H1 (cell line): ENCODE measurements around the gene PRR35. TPM values are rescaled to one million over a fixed set of nuclear protein-coding genes. Genes with fewer than 3 reads are reported as not detected.

Experiments used
- CTCF ChIA-PET: fragments of 300-600 bp; sonication (Branson Sonifier 250); formaldehyde crosslinking; loops from one replicate; lab custom pipeline; 2021; ENCODE audit not compliant: partially characterized antibody; lab: Charles Lee
- POLR2A ChIA-PET: fragments of 300-600 bp; sonication (Branson Sonifier 250); formaldehyde crosslinking; loops from one replicate; lab custom pipeline; 2021; ENCODE audit warnings: inconsistent platforms; ENCODE audit not compliant: partially characterized antibody; lab: Charles Lee
- DNase-seq, 2 experiments: peaks; one replicate each; pipeline versions ENCODE4 v3.0.0 to v3.0.0-alpha.2; 2010 to 2022; ENCODE audit warnings: low spot score in 2 of 2, low read depth in 1 of 2, mixed read lengths in 1 of 2
- FAIRE-seq: peaks from 2 replicates; lab custom pipeline; 2011; peaks lifted over from hg19 to GRCh38; lab: Jason Lieb, UNC
- H2AFZ ChIP-seq: 2 replicates; pipeline ENCODE4 v1.8.1; 2012; ENCODE audit warnings: low read length, inconsistent platforms
- H2AK5ac ChIP-seq: 2 replicates; pipeline ENCODE4 v1.6.1; 2013; ENCODE audit warnings: low read depth, low read length
- H2BK120ac ChIP-seq: replicated peaks from 2 replicates; pipeline ENCODE3; 2013; ENCODE audit warnings: low read depth, low read length, inconsistent platforms
- H2BK12ac ChIP-seq: 2 replicates; pipeline ENCODE4 v1.6.1; 2013; ENCODE audit warnings: low read depth, low read length
- H2BK15ac ChIP-seq: 2 replicates; pipeline ENCODE4 v1.6.1; 2013; ENCODE audit warnings: low read length
- H2BK20ac ChIP-seq: 2 replicates; pipeline ENCODE4 v1.6.1; 2013; ENCODE audit warnings: low read length
- H2BK5ac ChIP-seq: 2 replicates; pipeline ENCODE4 v1.6.1; 2013; ENCODE audit warnings: low read depth, low read length
- H3K14ac ChIP-seq: 2 replicates; pipeline ENCODE4 v1.6.1; 2013; ENCODE audit warnings: inconsistent platforms; ENCODE audit not compliant: insufficient read length
- H3K18ac ChIP-seq: 2 replicates; pipeline ENCODE4 v1.6.1; 2013; ENCODE audit warnings: low read length; ENCODE audit errors: extremely low read depth
- H3K23ac ChIP-seq: 2 replicates; pipeline ENCODE4 v1.6.1; 2013; ENCODE audit warnings: inconsistent platforms; ENCODE audit not compliant: insufficient read length
- H3K23me2 ChIP-seq: 2 replicates; pipeline ENCODE4 v1.6.1; 2013; ENCODE audit warnings: low read depth, low read length
- H3K27ac ChIP-seq: 2 replicates; pipeline ENCODE4 v1.6.1; 2011; ENCODE audit warnings: low read depth, low read length, inconsistent platforms
- H3K27me3 ChIP-seq, 4 experiments: replicated peaks in 1 of 4; 1 replicate in 1 of 4; 2 replicates in 3 of 4; pipeline versions ENCODE4 v1.6.1 to v1.8.1; 2011 to 2013; ENCODE audit warnings: low read length in 3 of 4, mild to moderate bottlenecking in 3 of 4, inconsistent platforms in 2 of 4, mixed read lengths in 2 of 4, moderate library complexity in 1 of 4; ENCODE audit not compliant: control insufficient read depth in 3 of 4, insufficient read depth in 3 of 4; ENCODE audit errors: extremely low read depth in 1 of 4
- H3K36me3 ChIP-seq, 4 experiments: 2 replicates each; pipeline versions ENCODE4 v1.6.1 to v1.8.1; 2011 to 2013; ENCODE audit warnings: mild to moderate bottlenecking in 4 of 4, low read length in 3 of 4, moderate library complexity in 2 of 4, control low read depth in 1 of 4, inconsistent platforms in 1 of 4; ENCODE audit not compliant: insufficient read depth in 4 of 4, control insufficient read depth in 2 of 4
- H3K4ac ChIP-seq: replicated peaks from 2 replicates; pipeline ENCODE3; 2013; ENCODE audit warnings: low read length, low read depth, mixed read lengths, inconsistent platforms; ENCODE audit not compliant: insufficient read length
- H3K4me1 ChIP-seq, 4 experiments: replicated peaks in 1 of 4; 1 replicate in 1 of 4; 2 replicates in 3 of 4; pipeline versions ENCODE4 v1.6.1 to v1.8.1; 2011 to 2013; ENCODE audit warnings: low read length in 3 of 4, inconsistent platforms in 2 of 4, mixed read lengths in 1 of 4; ENCODE audit not compliant: insufficient read depth in 4 of 4, control insufficient read depth in 3 of 4
- H3K4me2 ChIP-seq, 2 experiments: 2 replicates each; pipeline versions ENCODE4 v1.6.1 to v1.8.1; 2011 to 2013; ENCODE audit warnings: low read depth in 2 of 2, low read length in 2 of 2, control low read depth in 1 of 2, inconsistent platforms in 1 of 2, mild to moderate bottlenecking in 1 of 2; ENCODE audit not compliant: insufficient read depth in 1 of 2
- H3K4me3 ChIP-seq, 4 experiments: fragments of 200-600, 300-600 bp in 1 of 4; sonication (generic), shearing (Covaris generic), sonication (Bioruptor Twin) in 1 of 4; 2 replicates each; pipeline versions ENCODE4 v1.5.1 to v1.8.1; 2011 to 2016; ENCODE audit warnings: low read length in 4 of 4, low read depth in 3 of 4, control low read depth in 2 of 4, inconsistent platforms in 2 of 4, mild to moderate bottlenecking in 2 of 4, mixed read lengths in 1 of 4, moderate library complexity in 1 of 4; ENCODE audit not compliant: insufficient read depth in 2 of 4; ENCODE audit errors: extremely low read depth in 1 of 4
- H3K56ac ChIP-seq: replicated peaks from 2 replicates; pipeline ENCODE3; 2013; ENCODE audit warnings: low read depth, mild to moderate bottlenecking, mixed read lengths, low read length, inconsistent platforms; ENCODE audit not compliant: insufficient read length
- H3K79me1 ChIP-seq: 2 replicates; pipeline ENCODE4 v1.6.1; 2013; ENCODE audit warnings: low read depth, low read length, control low read depth
- H3K79me2 ChIP-seq, 2 experiments: 2 replicates each; pipeline versions ENCODE4 v1.6.1 to v1.8.1; 2012 to 2013; ENCODE audit warnings: low read length in 2 of 2, mild to moderate bottlenecking in 2 of 2, inconsistent platforms in 1 of 2; ENCODE audit not compliant: insufficient read depth in 2 of 2, control insufficient read depth in 1 of 2
- H3K9ac ChIP-seq, 4 experiments: replicated peaks in 1 of 4; 1 replicate in 1 of 4; 2 replicates in 3 of 4; pipeline versions ENCODE4 v1.6.1 to v1.8.1; 2011 to 2013; ENCODE audit warnings: low read depth in 3 of 4, low read length in 3 of 4, control low read depth in 2 of 4, mild to moderate bottlenecking in 2 of 4, moderate library complexity in 2 of 4, inconsistent platforms in 1 of 4; ENCODE audit errors: extremely low read depth in 1 of 4
- H3K9me3 ChIP-seq, 2 experiments: 2 replicates each; pipeline versions ENCODE4 v1.6.1 to v1.8.1; 2012 to 2013; ENCODE audit warnings: mild to moderate bottlenecking in 2 of 2, moderate library complexity in 2 of 2, control low read depth in 1 of 2, inconsistent platforms in 1 of 2, low read depth in 1 of 2, low read length in 1 of 2, mixed read lengths in 1 of 2; ENCODE audit not compliant: insufficient read depth in 2 of 2
- H4K20me1 ChIP-seq, 2 experiments: replicated peaks in 1 of 2; 2 replicates each; pipeline versions ENCODE3 to v1.8.1; 2011 to 2013; ENCODE audit warnings: inconsistent platforms in 2 of 2, low read length in 2 of 2, mild to moderate bottlenecking in 1 of 2; ENCODE audit not compliant: insufficient read depth in 2 of 2, control insufficient read depth in 1 of 2
- H4K5ac ChIP-seq: 2 replicates; pipeline ENCODE4 v1.6.1; 2013; ENCODE audit warnings: low read length, low read depth, mixed read lengths, inconsistent platforms; ENCODE audit not compliant: insufficient read length
- H4K8ac ChIP-seq: 2 replicates; pipeline ENCODE4 v1.8.0; 2013; ENCODE audit warnings: mild to moderate bottlenecking, moderate library complexity, low read length, inconsistent platforms; ENCODE audit not compliant: insufficient read depth; ENCODE audit errors: extremely low read depth
- H4K91ac ChIP-seq: replicated peaks from 2 replicates; pipeline ENCODE3; 2013; ENCODE audit warnings: low read length, mixed read lengths, inconsistent platforms; ENCODE audit not compliant: insufficient read length
- MAFK ChIP-seq: IDR thresholded peaks from 2 replicates; pipeline ENCODE4 v1.6.1; 2012; ENCODE audit warnings: low read depth, mild to moderate bottlenecking, improper control_type of control experiment, low read length
- RBBP5 ChIP-seq: IDR thresholded peaks from 2 replicates; pipeline ENCODE4 v1.7.1; 2012; ENCODE audit warnings: low read depth, mild to moderate bottlenecking, inconsistent platforms, low read length, moderate library complexity, borderline replicate concordance
- TAF1 ChIP-seq: IDR thresholded peaks from 2 replicates; pipeline ENCODE4 v1.6.1; 2011; ENCODE audit warnings: mild to moderate bottlenecking, low read depth, low read length
- WGBS, 2 experiments: shearing (Covaris generic) in 1 of 2; methylation state at CpG; one replicate each; pipeline versions ENCODE4 v1.1.6 to v1.1.7; 2013 to 2015; ENCODE audit warnings: low lambda C conversion rate in 2 of 2, mixed read lengths in 2 of 2, inconsistent platforms in 1 of 2, low coverage in 1 of 2, missing lambda C conversion rate in 1 of 2; ENCODE audit not compliant: insufficient replicate concordance in 2 of 2, insufficient coverage in 1 of 2, insufficient read length in 1 of 2; ENCODE audit errors: extremely low coverage in 1 of 2, missing lambda C conversion rate in 1 of 2; 5-methylcytosine and 5-hydroxymethylcytosine counted together
- polyA plus RNA-seq, 7 experiments: library from polyadenylated mRNA; depleted of rRNA in 3 of 7; stranded (reverse) in 5 of 7; unstranded in 2 of 7; fragments of >200 nt in 5 of 7; fragments of 200-250 nt in 2 of 7; gene quantifications; 1 replicate in 5 of 7; 2 replicates in 1 of 7; 4 replicates in 1 of 7; pipeline versions ENCODE4 v1.2.1 to v1.2.3, GENCODE V29; 2011 to 2013; ENCODE audit warnings: missing spikeins in 2 of 7, mixed read lengths in 2 of 7
- total RNA-seq: library from RNA; stranded (reverse); fragmentation: NEBNext Ultra II Directional; extraction: Animal tissue kit (Norgen Biotek cat#: 25700); gene quantifications from 2 replicates; pipeline ENCODE4 v1.2.1, GENCODE V29; 2021

PRR35 gene
- total and polyA plus RNA-seq, 2 of the 8 experiments (the other 6 are each of a cell fraction or from before 2014, with no cell fraction given): 0.38 to 0.50 TPM

GRCh38 chr16:540645-541340 lies 19.4 kb upstream of the PRR35 start:
- CTCF ChIA-PET: interaction anchor here (0.6 to 2.9 kb wide), 8 partner anchors 7 to 107 kb away, joined by 3 to 17 read pairs (median 4); no protein-coding TSS in a partner anchor
- H4K20me1 ChIP-seq: peaks cover 3 to 22% of the 10 kb centered on the region in 2 experiments
- TF ChIP-seq RBBP5 (no peak), TAF1 (no peak), MAFK (no peak)

More at GRCh38 chr16:540645-541340, 19.4 kb upstream of the PRR35 start:
- no peaks in the 10 kb centered on the region for H3K27me3 ChIP-seq
- H4K91ac ChIP-seq: no peak overlapping the region
- H2BK20ac ChIP-seq: no peak overlapping the region
- H2BK15ac ChIP-seq: no peak overlapping the region
- no peaks in the 10 kb centered on the region; a peak in 1 of 4 replicates for H3K9me3 ChIP-seq
- no peaks in the 10 kb centered on the region for H3K4me1 ChIP-seq
- H2AFZ ChIP-seq: no peak overlapping the region
- no peaks in the 10 kb centered on the region for H3K23me2 ChIP-seq
- H3K79me2 ChIP-seq: peaks cover 0 to 34% of the 10 kb centered on the region in 2 experiments; a peak in 2 of 4 replicates
- H3K36me3 ChIP-seq: no peaks in the 10 kb centered on the region; a peak in 2 of 8 replicates
- H3K27ac ChIP-seq: no peak overlapping the region
- POLR2A ChIA-PET: interaction anchor here (0.6 to 1.6 kb wide), 5 partner anchors 10 to 296 kb away, joined by 3 to 6 read pairs (median 3); no protein-coding TSS in a partner anchor
- no peak overlapping the region for H3K23ac ChIP-seq
- H3K4me3 ChIP-seq: no peak overlapping the region
- H3K56ac ChIP-seq: no peak overlapping the region
- no peak overlapping the region for H3K18ac ChIP-seq
- H3K4ac ChIP-seq: no peak overlapping the region
- DNase-seq (no peak), FAIRE-seq (no peak)
- H2AK5ac ChIP-seq: no peak overlapping the region
- H4K8ac ChIP-seq: no peak overlapping the region; the same call in none of the 2 replicates
- H4K5ac ChIP-seq: no peak overlapping the region
- H3K79me1 ChIP-seq: peaks cover 13% of the 10 kb centered on the region
- H2BK120ac ChIP-seq: no peak overlapping the region
- H3K14ac ChIP-seq: no peak overlapping the region
- H3K9ac ChIP-seq: no peak overlapping the region
- WGBS, 2 experiments: 93% methylated on average over 21 of the region's 29 CpGs; no CpG with 5 or more reads in 1 of the 2 experiments
- H2BK12ac ChIP-seq: no peak overlapping the region
- H2BK5ac ChIP-seq: no peak overlapping the region
- H3K4me2 ChIP-seq: no peak overlapping the region
